GM23248 (cell line): ENCODE results near the gene HOXC11.

Experiments
- EZH2 ChIP-seq: fragments of 200-600 bp; sonication (generic); IDR thresholded peaks from 2 replicates; pipeline ENCODE4 v1.6.1; 2018; ENCODE audit warnings: antibody characterized with exemption, mild to moderate bottlenecking; ENCODE audit not compliant: insufficient read depth, poor library complexity, severe bottlenecking
- EZH2phosphoT487 ChIP-seq: fragments of 200-600 bp; sonication (generic); IDR thresholded peaks from 2 replicates; pipeline ENCODE4 v1.6.1; 2018; ENCODE audit warnings: antibody characterized with exemption, moderate library complexity, mild to moderate bottlenecking, low read depth; ENCODE audit not compliant: insufficient read depth

DNA sequence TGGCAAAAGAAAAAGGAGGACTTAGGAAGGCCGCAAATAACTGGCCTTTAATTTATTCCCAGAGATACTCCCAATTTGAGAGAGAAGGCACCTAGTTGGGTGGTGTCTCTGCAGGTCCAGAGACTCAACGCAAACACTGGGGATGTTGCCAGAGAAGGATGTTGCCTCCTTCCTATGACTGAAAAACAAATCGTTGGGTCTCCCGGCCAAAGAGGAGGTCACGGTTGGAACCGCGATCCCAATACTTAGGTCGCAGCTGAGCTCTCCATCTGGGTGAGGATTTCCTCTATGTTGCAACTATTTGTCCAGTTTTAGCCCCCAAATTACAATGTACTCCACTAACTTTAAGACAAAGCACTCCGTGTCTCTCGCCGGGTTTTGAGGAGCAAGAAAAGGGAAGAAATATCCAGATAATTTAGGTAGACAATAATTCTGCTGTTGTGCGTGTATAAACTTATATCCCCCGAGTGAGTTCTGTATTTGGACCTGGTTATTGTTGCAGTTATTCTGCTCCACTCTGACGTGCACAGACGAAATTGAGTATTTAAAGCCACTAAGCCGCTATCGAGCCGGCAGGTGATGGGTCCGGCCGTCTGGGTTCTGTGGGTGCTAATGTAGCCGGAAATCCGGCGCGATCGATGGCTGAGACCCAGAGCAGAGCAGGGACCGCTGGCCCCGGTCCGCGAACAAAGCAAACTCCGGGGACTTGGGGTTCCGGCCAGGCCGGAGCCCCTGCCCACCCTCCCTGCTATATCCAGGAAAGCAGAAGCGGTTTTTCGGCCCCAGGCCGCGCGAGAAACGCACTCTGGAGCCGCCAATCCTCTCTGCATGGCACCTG is 12.5 kb upstream of the HOXC11 start:
- peak; percentile 82 for TF ChIP-seq EZH2
- TF ChIP-seq EZH2phosphoT487: peak; percentile 80; the same call in 1 of the 2 replicates
